OCI-LY7 (cell line): ENCODE data around the gene ACAA2.
"Not testable (repeated sequence)": the region's sequence is repeated elsewhere in the genome, so short reads cannot be mapped to it uniquely, and the experiment has no call there.

Source experiments
- CTCF ChIP-seq: fragments of 200-600 bp; sonication (generic); conservative IDR thresholded peaks from 2 replicates; pipeline ENCODE4 v1.5.1; 2014; ENCODE audit warnings: mild to moderate bottlenecking, antibody characterized with exemption, low read length, moderate library complexity, mixed read lengths
- EZH2phosphoT487 ChIP-seq: fragments of 200-600 bp; sonication (generic); IDR thresholded peaks from 2 replicates; pipeline ENCODE4 v1.6.1; 2018; ENCODE audit warnings: low read depth, borderline replicate concordance, mild to moderate bottlenecking, mixed run types, antibody characterized with exemption, low read length, moderate library complexity, mixed read lengths

GRCh38 chr18:49837316-49837835 lies 24.0 kb upstream of the ACAA2 start:
- TF ChIP-seq EZH2phosphoT487, CTCF: not testable (repeated sequence)
